GM18520 (cell line): ENCODE results near the gene NSRP1.
"Not testable (repeated sequence)": the region's sequence is repeated elsewhere in the genome, so short reads cannot be mapped to it uniquely, and the experiment has no call there.

Source experiments
- ATAC-seq: cut with Tn5 transposase; IDR thresholded peaks from one replicate; pipeline ENCODE4 v1.9.1; 2021; ENCODE audit not compliant: unreplicated experiment

The NSRP1 gene

GRCh38 chr17:30220414-30220813 is 103.8 kb downstream of the NSRP1 start:
- no peak for ATAC-seq

DNA sequence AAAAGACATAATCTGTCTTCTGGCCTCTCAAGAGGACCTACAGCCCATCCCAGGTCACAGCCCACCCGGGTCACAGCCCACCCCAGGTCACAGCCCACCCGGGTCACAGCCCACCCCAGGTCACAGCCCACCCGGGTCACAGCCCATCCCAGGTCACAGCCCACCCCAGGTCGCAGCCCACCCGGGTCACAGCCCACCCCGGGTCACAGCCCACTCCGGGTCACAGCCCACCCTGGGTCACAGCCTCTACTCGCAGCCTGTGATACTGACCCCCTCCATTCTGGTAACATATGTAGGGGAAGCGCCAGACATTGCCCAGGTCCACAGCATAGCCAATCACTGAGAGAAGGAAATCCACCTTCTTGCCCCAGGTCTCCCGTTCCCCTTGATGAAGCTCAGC is 104.7 kb downstream of the NSRP1 start:
- no peak for ATAC-seq

DNA sequence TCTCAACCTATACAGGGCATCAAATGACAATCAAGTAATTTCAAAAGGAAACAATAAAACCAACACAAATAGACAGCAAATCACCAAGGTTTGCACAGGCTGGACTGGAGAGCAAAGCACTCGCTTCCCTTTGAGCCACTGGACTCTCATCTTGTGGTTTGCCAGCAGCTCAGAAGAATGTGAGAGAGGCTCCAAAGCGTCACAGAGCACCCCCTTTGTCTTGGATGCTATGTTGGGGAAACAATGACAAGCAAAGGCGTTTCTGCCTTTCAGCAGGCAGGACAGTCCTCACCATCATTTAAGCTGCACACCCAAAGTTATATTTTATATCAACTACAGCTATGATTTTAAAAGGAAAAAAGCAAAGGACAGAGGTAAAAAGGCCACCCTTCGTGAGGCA is 105.6 kb downstream of the NSRP1 start:
- no peak for ATAC-seq

GRCh38 chr17:30222721-30223175 is 106.1 kb downstream of the NSRP1 start:
- no peak for ATAC-seq

GRCh38 chr17:30224419-30224960 is 107.9 kb downstream of the NSRP1 start:
- ATAC-seq: no peak

- no peak for ATAC-seq
Measured at GRCh38 chr17:30225112-30225511, 108.5 kb downstream of the NSRP1 start.

- no peak for ATAC-seq
Measured at GRCh38 chr17:30225919-30226553, 109.4 kb downstream of the NSRP1 start.

- no peak for ATAC-seq
Measured at GRCh38 chr17:30226878-30227277, 110.3 kb downstream of the NSRP1 start.

GRCh38 chr17:30228011-30228410 is 111.4 kb downstream of the NSRP1 start:
- ATAC-seq: no peak

DNA sequence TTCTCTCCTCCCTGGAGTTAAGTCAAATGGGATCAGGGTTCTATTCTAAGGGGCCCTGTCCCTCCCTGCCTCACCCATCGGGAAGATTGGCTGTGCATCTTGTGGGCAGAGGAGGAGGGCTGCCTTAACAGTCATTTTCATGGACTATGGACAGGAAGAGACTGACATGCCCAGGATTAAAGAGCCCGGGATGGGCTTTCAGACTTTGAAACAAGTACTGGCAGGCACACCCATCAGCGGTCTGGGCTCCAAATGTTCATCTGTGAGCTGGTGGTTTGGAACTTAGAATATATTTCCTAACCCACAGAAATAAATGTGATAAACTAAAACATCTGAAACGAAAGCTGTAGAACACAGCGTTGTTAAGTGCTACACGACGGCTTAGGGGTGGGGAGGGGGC is 112.4 kb downstream of the NSRP1 start:
- ATAC-seq: no peak

GRCh38 chr17:30230009-30230408 is 113.4 kb downstream of the NSRP1 start:
- ATAC-seq: not testable (repeated sequence)

DNA sequence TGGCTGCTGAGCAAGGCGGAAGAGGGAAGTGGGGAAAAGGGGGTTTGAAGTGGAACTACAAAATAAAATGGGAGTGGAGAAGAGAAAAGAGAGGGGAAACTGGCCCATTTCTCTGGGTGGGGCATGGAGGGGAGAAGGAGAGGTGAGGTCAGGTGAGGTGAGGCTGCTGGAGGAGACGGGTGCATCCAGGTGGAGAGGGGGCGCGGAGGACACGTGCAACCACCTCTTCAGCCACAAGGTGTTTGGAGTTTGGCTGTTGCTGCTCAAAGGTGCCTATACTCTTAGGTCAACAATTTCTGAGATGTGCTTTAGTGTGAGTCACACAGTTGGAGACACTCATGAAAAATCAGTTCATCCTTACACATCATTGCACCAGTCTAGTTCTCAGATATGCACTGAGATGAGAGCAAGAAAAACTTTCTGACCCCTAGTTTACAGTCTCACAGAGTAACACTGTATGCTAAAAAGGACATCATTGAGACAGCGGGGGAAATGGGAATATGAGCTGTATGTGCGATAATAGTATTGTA is 114.0 kb downstream of the NSRP1 start:
- no peak for ATAC-seq

DNA sequence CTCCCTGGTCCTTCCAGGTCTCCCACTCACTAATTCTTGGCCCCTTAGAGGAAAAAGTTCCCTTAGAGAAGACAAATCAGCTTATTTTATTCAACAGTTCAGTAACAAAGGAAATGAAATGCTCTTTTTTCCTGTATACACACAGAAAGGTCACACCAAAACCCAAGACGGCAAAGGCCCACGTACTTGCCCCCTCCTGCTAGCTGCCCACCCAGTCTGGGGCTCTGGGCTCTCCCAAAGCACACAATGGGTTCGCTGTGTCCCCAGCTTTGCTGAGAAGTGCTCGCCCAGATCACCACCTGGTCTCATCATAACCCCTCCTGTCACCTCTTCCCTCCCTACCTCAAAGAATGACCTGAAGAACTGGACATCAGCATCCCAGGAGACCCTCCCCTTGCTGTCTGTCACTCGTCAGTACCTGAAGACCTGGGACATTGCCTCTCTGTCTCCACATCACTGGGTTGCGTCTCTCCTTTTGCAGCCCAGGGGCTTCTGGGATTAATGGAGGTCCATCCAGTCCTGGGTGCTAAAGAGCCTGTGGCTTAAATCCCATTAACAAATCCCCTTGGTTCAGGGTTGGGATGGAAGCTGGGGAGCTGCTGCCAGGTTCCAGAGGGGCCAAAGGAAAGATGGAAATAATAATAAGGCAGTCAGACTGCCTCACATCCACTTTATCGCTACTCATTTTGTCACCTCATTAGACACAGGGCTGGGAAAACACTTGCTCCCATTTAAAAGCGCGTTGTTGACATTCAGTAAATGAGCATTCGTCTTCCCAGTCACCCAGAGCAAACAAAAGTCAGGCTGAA is 115.6 kb downstream of the NSRP1 start:
- ATAC-seq: no peak

- ATAC-seq: no peak
Measured at GRCh38 chr17:30232824-30233427, 116.3 kb downstream of the NSRP1 start.

DNA sequence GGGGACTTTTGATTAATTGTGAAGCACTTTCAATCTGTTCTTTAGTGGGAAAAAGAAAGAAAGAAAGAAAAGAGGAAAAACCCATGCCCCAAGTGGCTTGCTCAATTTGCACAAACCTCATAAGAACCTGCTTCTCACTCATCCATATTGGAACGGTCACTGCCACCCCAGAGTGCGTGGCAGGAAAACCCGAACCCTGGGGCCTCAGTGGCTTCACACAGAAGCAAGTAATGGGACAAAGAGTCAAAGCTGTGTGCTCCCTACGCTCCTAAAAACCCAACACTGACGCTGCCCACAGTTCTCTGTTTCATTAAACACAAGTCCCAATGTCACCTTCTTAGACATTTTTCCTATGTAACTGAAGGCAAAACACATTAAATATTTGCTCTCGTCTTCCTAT is 117.7 kb downstream of the NSRP1 start:
- ATAC-seq: no peak

DNA sequence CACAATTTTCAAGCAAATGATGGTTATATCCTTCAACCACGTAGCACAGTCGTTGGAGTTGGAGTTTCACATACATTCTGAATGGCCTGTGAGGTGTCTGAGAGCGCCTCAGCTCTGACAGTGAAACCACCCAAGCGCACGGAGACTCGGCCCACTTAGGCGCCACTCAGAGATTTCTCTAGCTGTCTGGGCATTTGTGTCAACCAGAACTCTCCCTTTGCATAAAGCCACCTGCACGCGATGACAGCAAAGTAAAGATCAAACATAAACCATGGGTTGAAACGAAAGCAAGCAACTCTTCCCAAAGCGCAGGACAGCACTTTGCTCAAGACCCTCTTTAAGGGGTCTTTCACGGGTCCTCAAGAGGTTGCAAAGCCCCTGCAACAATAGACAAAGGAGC is 118.3 kb downstream of the NSRP1 start:
- ATAC-seq: no peak

DNA sequence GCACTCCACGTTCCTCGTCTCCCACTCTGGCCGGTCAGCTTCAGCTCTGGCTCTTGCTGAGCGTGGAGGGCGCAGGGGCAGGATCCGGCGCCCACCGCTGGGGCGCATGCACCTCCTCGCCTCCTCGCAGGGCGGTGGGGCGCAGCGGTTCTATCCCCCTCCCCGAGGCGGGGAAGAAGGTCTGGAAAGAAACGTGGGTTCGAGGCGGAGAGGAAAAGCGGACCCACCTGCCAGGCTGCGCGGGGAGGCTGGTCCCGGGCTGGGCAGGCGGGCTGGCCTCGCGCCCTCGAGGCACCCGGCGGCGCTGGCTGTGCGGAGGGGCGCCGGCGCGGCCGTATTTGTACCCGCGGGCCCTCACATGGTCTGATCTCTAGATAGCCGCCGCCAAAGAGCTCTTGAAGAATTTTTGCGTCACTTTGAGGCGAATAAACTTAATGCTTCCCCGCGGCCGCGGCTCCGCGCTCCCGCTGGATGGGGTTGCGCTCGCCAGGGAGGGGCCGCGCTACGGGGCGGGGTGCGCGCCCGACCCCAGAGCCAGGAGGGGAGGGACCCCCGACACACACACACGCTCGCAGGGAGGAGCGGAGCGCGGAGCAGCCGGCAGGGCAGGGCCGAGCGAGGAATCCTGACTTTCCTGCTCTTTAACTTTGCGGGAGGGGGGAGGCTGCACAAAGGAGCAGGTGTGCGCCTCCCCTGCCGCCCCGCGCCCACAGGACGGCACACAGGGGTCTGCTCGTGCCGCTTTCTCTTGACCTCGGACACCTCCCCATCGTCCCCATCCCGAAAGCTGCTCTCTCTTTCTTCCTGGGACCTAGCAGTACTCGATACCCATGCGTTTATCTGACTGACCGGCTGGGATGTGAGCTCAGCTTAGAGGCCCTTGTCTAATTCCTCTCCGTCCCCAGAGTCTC is 119.0 kb downstream of the NSRP1 start, which contains the start of gene SLC6A4:
SLC6A4 (minus strand) TSS at position 312 of the 911 bp plus-strand sequence. CDS start 13,739 bp downstream, outside the sequence.
- no peak for ATAC-seq
